HUDEP-2 (cell line): ENCODE results near the gene ZFYVE1.

Source experiments
- DNase-seq, 76 experiments: peaks; one replicate each; lab custom pipeline; 2025; ENCODE audit not compliant: unreplicated experiment in 76 of 76; lab: John Stamatoyannopoulos, UW

ZFYVE1 gene

GRCh38 chr14:73007835-73008234 lies 19.1 kb downstream of the ZFYVE1 start:
- DNase-seq, result no peak

DNA sequence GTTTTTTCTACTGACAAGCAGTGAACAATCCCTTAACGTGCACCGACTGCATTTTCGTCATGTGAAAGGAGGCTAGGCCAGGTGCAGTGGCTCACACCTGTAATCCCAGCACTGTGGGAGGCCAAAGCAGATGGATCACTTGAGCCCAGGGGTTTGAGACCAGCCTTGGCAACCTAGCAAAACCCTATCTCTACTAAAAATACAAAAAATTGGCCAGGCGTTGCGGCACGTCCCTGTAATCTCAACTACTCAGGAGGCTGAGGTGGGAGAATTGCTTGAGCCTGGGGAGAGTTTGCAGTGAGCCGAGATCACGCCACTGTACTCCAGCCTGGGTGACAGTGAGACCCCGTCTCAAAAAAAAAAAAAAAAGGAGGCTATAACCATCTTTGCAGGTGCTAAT lies 22.3 kb downstream of the ZFYVE1 start:
- peak in 4 of 76 experiments; percentile 4 to 46 (median 30) for DNase-seq

- DNase-seq, result peak in 72 of 76 experiments; percentile 6 to 79 (median 54)
Observed at GRCh38 chr14:73003681-73004080, 23.2 kb downstream of the ZFYVE1 start.

DNA sequence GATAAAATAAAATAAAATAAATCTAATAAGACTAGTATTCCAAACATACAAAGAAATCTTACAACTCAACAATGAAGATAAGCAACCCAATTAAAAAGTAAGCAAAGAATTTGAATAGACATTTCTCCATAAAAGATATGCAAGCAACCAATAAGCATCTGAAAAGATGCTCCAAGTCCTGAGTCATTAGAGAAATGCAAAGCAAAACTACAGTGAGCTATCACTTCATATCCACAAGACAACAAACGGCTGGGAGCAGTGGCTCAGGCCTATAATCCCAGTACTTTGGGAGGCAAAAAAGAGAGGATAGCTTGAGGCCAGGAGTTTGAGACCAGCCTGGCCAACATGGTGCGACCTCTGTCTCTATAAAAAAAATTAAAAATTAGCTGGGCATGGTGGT lies 26.8 kb downstream of the ZFYVE1 start:
- DNase-seq, result no peak

DNA sequence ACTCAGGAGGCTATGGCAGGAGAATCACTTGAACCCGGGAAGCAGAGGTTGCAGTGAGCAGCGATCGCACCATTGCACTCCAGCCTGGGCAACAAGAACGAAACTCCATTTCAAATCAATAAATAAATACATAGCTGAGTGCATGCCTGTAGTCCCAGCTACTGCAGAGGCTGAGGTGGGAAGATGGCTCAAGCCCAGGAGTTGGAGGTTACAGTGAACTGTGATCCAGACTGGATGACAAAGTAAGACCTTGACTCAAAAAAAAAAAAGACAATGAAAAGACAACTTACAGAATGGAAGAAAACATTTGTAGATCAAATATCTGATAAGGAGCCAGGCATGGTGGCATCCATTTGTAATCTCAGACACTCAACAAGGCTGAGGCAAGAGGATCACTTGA lies 27.6 kb downstream of the ZFYVE1 start:
- DNase-seq, result no peak

- no peak for DNase-seq
Observed at GRCh38 chr14:72998252-72998903, 28.5 kb downstream of the ZFYVE1 start.

DNA sequence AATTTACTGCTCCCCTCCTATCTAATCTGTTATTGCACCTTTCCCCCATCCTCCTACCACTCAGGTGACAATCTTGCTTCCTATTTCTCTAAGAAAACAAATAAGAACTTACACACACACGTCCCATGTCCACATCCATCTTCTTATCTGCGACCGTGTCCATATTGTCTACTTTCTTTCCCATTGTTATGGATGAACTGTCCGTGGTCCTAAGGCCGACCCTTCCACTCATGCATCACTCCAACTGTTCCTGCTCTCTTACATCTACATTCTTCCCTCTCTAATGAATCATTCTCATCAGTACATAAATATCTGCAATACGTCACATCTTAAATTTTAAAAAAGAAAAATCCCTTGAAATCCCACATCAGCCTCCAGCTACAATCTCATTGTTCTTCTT lies 30.0 kb downstream of the ZFYVE1 start:
- no peak for DNase-seq

DNA sequence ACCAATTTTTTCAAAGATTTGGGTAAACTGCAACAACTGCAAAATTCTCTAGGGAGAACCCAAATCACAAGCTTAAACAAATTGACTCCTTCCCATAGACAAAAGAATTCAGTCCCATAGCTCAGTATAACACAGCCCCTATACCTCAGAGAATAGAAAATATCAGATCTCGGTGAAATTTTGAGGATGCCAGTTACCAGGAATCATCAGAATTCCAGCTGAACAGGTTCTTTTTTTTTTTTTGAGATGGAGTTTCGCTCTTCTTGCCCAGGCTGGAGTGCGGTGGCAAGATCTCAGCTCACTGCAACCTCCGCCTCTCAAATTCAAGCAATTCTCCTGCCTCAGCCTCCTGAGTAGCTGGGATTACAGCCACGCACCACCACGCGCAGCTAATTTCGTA lies 36.7 kb downstream of the ZFYVE1 start:
- no peak for DNase-seq

GRCh38 chr14:72986857-72987256 lies 40.0 kb downstream of the ZFYVE1 start:
- DNase-seq, result no peak

GRCh38 chr14:72986214-72986613 lies 40.7 kb downstream of the ZFYVE1 start:
- DNase-seq, result no peak

- no peak for DNase-seq
Observed at GRCh38 chr14:72982146-72982708, 44.7 kb downstream of the ZFYVE1 start.

DNA sequence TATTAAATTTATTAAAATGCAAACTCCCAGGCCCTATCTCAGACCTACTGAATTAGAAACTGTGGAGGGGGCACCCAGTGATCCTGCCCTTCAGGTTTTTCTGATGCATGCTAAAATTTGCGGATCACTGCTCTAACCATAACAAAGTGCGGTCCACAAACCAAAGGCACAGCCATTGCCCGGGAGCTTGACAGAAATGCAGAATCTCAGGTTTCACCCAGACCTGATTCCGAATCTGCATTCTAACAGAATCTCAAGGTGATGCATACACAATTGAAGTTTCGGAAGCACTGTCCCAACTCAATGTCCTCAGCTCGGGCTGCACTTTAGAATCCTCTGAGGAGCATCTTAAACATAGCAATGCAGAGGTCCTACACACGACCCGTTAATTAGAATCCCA lies 46.0 kb downstream of the ZFYVE1 start:
- no peak for DNase-seq

GRCh38 chr14:72978856-72979255 lies 48.0 kb downstream of the ZFYVE1 start:
- DNase-seq, result no peak

DNA sequence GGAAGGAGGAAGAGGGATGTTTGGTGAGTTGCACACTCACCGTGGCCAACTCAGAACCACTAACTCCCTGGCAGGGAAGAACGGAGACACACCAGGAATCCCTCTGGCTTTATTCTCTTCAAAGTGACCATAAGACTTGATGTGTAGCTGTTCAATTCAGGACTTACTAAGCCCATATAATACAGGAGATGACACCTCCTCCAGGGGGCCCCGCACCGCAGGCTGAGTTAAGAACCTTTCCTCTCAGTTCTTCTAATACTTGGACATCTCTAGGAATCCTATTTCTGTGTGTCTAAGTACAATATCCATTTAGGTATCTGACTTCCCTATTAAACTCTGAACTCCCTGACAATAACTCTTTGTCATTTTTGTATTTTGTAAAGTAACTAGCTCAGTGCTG lies 51.1 kb downstream of the ZFYVE1 start:
- DNase-seq, result peak in 10 of 76 experiments; percentile 2 to 41 (median 7)

GRCh38 chr14:72974661-72975060 lies 52.2 kb downstream of the ZFYVE1 start:
- no peak for DNase-seq

DNA sequence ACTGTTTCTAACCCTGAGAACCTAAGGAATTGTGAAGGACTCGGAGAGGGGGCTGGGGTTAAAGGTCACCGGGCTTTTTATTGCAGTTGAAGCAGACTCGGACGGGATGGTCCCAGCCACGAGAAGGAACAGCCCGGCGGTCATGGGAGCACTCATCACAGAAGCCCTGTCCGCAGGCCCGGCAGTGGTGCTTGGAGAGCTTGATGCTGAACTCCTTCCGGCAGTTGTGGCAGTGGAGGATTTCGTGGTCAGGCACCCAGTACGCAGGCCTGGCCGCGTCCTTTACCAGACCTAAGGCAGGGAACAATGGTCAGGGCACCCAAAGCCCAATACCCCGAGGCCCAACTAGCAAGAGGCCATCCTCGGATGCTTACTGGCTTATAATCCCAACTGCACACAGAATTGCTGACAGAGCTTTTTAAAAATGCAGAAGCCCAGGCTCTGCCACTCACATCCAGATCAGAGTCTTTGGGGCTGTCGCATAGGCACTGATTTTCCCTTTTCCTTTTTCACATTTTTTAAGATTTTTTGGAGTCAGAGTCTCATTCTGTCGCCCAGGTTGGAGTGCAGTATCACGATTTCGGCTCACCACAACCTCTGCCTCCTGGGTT lies 56.0 kb downstream of the ZFYVE1 start:
- DNase-seq, result no peak

GRCh38 chr14:72970058-72970630 lies 56.8 kb downstream of the ZFYVE1 start:
- no peak for DNase-seq

GRCh38 chr14:72968316-72968715 lies 58.6 kb downstream of the ZFYVE1 start:
- DNase-seq, result no peak

DNA sequence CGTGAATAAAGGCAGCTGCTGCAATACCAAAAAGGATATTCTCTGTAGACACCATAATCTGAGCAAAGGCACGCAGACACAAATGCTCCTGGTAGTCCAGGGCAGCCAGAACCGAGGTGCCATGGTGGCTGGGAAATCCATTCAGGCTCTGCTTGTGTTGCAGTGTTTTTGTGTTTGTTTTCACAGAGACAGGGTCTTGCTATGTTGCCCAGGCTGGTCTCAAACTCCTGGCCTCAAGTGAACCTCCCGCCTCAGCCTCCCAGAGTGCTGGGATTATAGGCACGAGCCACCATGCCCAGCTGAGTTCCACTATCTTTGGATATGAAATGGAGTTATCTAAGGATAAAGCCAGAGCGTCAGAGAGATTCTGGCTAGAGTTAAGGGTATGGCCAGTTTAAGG lies 60.9 kb downstream of the ZFYVE1 start:
- no peak for DNase-seq

GRCh38 chr14:72965249-72965648 lies 61.7 kb downstream of the ZFYVE1 start:
- no peak for DNase-seq

GRCh38 chr14:72962829-72963312 lies 64.0 kb downstream of the ZFYVE1 start:
- peak in 46 of 76 experiments; percentile 2 to 73 (median 26) for DNase-seq

DNA sequence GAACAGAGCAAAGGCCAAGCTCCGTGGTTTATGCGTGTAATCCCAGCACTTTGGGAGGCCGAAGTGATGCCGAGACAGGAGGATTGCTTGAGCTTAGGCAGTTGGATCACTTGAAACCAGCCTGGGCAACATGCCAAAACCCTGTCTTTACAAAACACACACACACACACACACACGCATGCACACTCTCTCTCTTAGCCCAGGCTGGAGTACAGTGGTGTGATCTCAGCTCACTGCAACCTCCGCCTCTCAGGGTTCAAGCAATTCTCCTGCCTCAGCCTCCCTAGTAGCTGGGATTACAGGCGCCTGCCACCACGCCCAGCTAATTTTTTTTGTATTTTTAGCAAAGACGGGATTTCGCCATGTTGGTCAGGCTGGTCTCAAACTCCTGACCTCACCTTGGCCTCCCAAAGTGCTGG lies 64.6 kb downstream of the ZFYVE1 start:
- DNase-seq, result peak in 3 of 76 experiments; percentile 2 to 7 (median 6)
